Cerebellar cortex (tissue), 1 donor: ENCODE measurements around the gene CT45A10.
"Not testable (repeated sequence)": the region's sequence is repeated elsewhere in the genome, so short reads cannot be mapped to it uniquely, and the experiment has no call there.

Experiments used
- DNase-seq: peaks from one replicate; pipeline ENCODE4 v3.0.0-alpha.2; 2015; ENCODE audit warnings: low spot score

CT45A10 gene, protein sequence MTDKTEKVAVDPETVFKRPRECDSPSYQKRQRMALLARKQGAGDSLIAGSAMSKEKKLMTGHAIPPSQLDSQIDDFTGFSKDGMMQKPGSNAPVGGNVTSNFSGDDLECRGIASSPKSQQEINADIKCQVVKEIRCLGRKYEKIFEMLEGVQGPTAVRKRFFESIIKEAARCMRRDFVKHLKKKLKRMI

GRCh38 chrX:135893294-135893817, at the start of gene CT45A10, which contains the start of gene SAGE1:
Gene CT45A10 (minus strand): TSS chrX:135893444. CDS start chrX:135885344, 8,100 bp downstream.
Gene SAGE1 (plus strand): TSS chrX:135893716. CDS start chrX:135896243, 2,527 bp downstream.
- no peak for DNase-seq

DNA sequence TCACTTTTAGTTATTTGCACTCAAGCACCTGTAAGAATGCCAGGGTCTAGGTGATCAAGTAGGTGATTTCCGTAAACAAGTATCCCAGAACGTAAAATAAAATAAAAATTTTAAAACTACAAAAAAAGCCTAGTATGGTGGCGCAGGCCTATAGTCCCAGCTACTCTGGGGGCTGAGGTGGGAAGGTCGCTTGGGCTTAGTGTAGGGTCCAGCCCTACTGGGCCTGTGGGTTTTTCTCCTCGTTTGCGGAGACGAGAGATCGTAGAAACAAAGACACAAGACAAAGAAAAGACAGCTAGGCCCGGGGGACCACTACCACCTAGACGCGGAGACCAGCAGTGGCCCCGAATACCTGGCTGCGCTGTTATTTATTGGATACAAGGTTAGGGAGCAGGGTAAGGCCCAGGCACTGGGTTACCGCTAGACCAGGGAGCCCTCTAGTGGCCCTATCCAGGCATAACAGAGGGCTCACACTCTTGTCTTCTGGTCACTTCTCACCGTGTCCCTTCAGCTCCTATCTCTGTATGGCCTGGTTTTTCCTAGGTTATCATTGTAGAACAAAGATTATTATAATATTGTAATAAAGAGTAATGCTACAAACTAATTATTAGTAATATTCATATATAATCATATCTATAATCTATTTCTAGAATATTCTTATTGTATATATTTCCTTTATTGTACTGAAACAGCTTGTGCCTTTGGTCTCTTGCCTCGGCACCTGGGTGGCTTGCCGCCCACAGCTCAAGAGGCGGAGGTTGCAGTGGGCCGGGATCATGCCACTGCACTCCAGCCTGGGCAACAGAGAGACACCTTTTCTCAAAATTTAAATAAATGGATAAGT, 38.6 kb upstream of the CT45A10 start:
- peak; percentile 55 for DNase-seq

- no peak for DNase-seq
Observed at GRCh38 chrX:135927897-135928296, 34.7 kb upstream of the CT45A10 start.

- DNase-seq, result no peak
Observed at GRCh38 chrX:135923353-135923752, 30.1 kb upstream of the CT45A10 start.

DNA sequence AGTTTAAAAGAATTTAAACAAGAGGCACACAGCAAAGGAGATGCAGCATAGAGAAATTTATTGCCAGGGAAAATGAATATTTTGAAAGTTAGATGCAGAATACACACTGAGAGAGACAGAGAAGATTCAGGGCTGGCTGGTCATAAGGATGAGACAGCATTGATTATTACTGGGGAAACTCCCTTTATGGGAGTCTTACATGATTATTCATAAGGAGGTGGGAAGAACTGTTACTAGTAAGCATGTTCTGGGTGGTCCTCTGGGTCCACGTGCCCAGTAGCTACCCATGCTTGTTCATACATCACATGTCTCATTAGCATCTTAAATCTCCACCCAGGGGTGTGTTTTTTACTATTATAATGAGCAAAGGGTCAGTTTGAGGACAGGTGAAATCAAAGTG, 27.3 kb upstream of the CT45A10 start:
- DNase-seq, result not testable (repeated sequence)

- peak; percentile 81 for DNase-seq
Observed at GRCh38 chrX:135914404-135914803, 21.2 kb upstream of the CT45A10 start.

GRCh38 chrX:135910251-135910650, 17.0 kb upstream of the CT45A10 start:
- DNase-seq, result no peak

DNA sequence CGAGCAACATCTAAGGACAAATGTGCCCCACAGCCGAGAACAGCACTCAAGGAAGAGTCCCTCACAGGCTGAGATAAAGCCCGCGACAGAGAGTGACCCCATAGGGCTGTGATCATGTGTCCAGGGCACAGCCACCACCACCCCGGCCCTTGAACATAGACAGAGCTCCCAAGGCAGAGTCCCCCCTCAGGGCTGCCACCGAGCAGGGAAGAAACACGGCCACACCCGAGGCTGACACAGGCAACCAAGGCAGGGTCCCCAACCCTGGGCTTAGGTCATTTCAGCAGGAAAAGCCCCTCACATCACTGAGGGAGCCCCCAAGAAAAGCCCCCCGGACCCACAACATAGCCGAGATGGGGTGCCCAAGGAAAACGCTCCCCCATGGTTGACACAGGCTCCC, 463 bp downstream of the CT45A10 start:
- DNase-seq, result no peak

- no peak for DNase-seq
Observed at GRCh38 chrX:135890087-135890585, 3.1 kb downstream of the CT45A10 start.

DNA sequence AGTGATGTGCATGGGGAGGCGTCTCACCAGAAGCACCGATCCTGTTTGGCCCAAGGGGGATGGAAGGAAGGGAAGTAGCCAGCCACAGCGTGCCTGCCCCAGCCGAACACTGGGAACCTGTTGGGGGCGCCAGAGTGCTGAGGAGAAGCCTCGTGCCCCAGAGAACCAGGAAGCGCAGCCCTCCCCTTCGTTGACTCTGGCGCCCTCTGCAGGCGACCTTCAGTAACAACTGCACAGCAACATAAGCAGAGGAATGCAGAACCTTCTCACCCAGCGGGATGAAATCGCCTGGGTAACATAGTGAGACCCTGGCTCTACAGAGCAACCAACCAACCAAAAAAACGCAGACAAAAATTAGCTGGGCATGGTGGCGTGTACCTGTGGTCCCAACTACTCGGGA, 4.3 kb downstream of the CT45A10 start:
- DNase-seq, result not testable (repeated sequence)

DNA sequence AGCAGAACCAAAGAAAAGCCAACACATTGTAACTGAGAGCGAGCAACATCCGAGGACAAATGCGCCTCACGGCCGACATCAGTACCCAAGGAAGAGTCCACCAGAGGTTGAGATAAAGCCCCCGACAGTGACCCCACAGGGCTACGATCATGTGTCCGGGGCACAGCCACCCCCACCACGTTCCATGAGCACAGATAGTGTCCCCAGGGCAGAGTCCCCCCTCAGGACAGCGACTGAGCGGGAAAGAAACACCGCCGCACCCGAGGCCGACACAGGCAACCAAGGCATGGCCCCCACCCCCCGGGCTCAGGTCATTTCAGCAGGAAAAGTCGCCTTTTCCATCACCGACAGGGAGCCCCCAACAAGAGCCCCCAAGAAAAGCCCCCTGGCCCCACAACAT, 5.0 kb downstream of the CT45A10 start:
- not testable (repeated sequence) for DNase-seq

GRCh38 chrX:135882741-135883140, 10.5 kb downstream of the CT45A10 start:
- DNase-seq, result not testable (repeated sequence)

GRCh38 chrX:135871712-135872111, 21.5 kb downstream of the CT45A10 start, which contains the start of gene CT45A9:
Gene CT45A9 (minus strand): TSS chrX:135871812. CDS start chrX:135868061, 3,751 bp downstream.
- not testable (repeated sequence) for DNase-seq

DNA sequence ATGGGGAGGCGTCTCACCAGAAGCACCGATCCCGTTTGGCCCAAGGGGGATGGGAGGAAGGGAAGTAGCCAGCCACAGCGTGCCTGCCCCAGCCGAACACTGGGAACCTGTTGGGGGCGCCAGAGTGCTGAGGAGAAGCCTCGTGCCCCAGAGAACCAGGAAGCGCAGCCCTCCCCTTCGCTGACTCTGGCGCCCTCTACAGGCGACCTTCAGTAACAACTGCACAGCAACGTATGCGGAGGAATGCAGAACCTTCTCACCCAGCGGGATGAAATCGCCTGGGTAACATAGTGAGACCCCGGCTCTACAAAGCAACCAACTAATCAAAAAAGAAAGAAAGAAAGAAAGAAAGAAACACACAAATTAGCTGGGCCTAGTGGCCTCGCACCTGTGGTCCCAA, 38.8 kb downstream of the CT45A10 start, which contains the start of gene CT45A8:
CT45A8 (minus strand) TSS at position 101 of the 400 bp plus-strand sequence. CDS start 3,755 bp downstream, outside the sequence.
- DNase-seq, result not testable (repeated sequence)

- not testable (repeated sequence) for DNase-seq
Observed at GRCh38 chrX:135837180-135837579, 56.1 kb downstream of the CT45A10 start, which contains the start of gene CT45A7. Gene CT45A7 (minus strand): TSS chrX:135837280. CDS start chrX:135833533, 3,747 bp downstream.
